ENCODE measurements around the gene CSNK2A1.

CSNK2A1 gene

GRCh38 chr20:480044-480443 lies 63.5 kb downstream of the CSNK2A1 start:
- TF ChIP-seq REST (IDR thresholded peaks at IDR 0.05; ENCODE audit: insufficient read depth in 1 of 2, low read depth in 2 of 2, low read length in 2 of 2) (no peak), TAF1 (IDR thresholded peaks at IDR 0.05; ENCODE audit: borderline replicate concordance, insufficient read depth, low read length) (no peak), POLR2AphosphoS5 (IDR thresholded peaks at IDR 0.05; ENCODE audit: low read depth, low read length) (no peak), FOXP2 (optimal IDR thresholded peaks at IDR 0.05; ENCODE audit: borderline replicate concordance, extremely low read depth, extremely low read length, insufficient read depth) (no peak), SIN3A (IDR thresholded peaks at IDR 0.05; ENCODE audit: borderline replicate concordance, insufficient read depth, low read length) (no peak)

GRCh38 chr20:479487-479886 lies 64.1 kb downstream of the CSNK2A1 start:
- TF ChIP-seq POLR2AphosphoS5 (IDR thresholded peaks at IDR 0.05; ENCODE audit: low read depth, low read length) (no peak), FOXP2 (optimal IDR thresholded peaks at IDR 0.05; ENCODE audit: borderline replicate concordance, extremely low read depth, extremely low read length, insufficient read depth) (no peak), TAF1 (IDR thresholded peaks at IDR 0.05; ENCODE audit: borderline replicate concordance, insufficient read depth, low read length) (no peak), REST (IDR thresholded peaks at IDR 0.05; ENCODE audit: insufficient read depth in 1 of 2, low read depth in 2 of 2, low read length in 2 of 2) (no peak), SIN3A (IDR thresholded peaks at IDR 0.05; ENCODE audit: borderline replicate concordance, insufficient read depth, low read length) (no peak)

GRCh38 chr20:478949-479429 lies 64.6 kb downstream of the CSNK2A1 start:
- TF ChIP-seq POLR2AphosphoS5 (IDR thresholded peaks at IDR 0.05; ENCODE audit: low read depth, low read length) = no peak

GRCh38 chr20:478010-478948 lies 65.3 kb downstream of the CSNK2A1 start:
- TF ChIP-seq POLR2AphosphoS5 (IDR thresholded peaks at IDR 0.05; ENCODE audit: low read depth, low read length) (0 out of 2 replicates have a peak, but pooled peaks have one; percentile 27), TAF1 (IDR thresholded peaks at IDR 0.05; ENCODE audit: borderline replicate concordance, insufficient read depth, low read length) (no peak)

- no peak for TF ChIP-seq SIN3A (IDR thresholded peaks at IDR 0.05; ENCODE audit: borderline replicate concordance, insufficient read depth, low read length)
- TF ChIP-seq REST (IDR thresholded peaks at IDR 0.05; ENCODE audit: insufficient read depth in 1 of 2, low read depth in 2 of 2, low read length in 2 of 2) = no peak
- no peak for TF ChIP-seq FOXP2 (optimal IDR thresholded peaks at IDR 0.05; ENCODE audit: borderline replicate concordance, extremely low read depth, extremely low read length, insufficient read depth)
- no peak for TF ChIP-seq POLR2AphosphoS5 (IDR thresholded peaks at IDR 0.05; ENCODE audit: low read depth, low read length)
- TF ChIP-seq TAF1 (IDR thresholded peaks at IDR 0.05; ENCODE audit: borderline replicate concordance, insufficient read depth, low read length) = no peak
These were observed 67.9 kb downstream of the CSNK2A1 start for GRCh38 chr20:475463-476357.

Measured in PFSK-1 (cell line).